Lower lobe of right lung (tissue), 2 donors: Measurements from ENCODE around the gene SLC38A8. TPM values are rescaled to one million over a fixed set of nuclear protein-coding genes. Genes with fewer than 3 reads are reported as not detected.

Experiments used
- ATAC-seq, 2 donors: fragments of 200-7000 bp; cut with Tn5 transposase; one replicate each; pipeline ENCODE4 v1.9.1; 2020 to 2022; ENCODE audit warnings: mild to moderate bottlenecking in 2 of 2, moderate library complexity in 2 of 2
- DNase-seq: peaks from one replicate; pipeline ENCODE4 v3.0.0-alpha.2; 2020
- H3K27ac ChIP-seq: fragments of 200-600 bp; one replicate; pipeline ENCODE4 v1.8.0; 2022
- H3K27me3 ChIP-seq: fragments of 200-600 bp; one replicate; pipeline ENCODE4 v1.8.0; 2022; ENCODE audit warnings: low read depth
- H3K36me3 ChIP-seq: fragments of 200-600 bp; one replicate; pipeline ENCODE4 v1.8.0; 2022; ENCODE audit warnings: mild to moderate bottlenecking
- H3K4me1 ChIP-seq: fragments of 200-600 bp; one replicate; pipeline ENCODE4 v1.8.0; 2022
- H3K4me3 ChIP-seq: fragments of 200-600 bp; one replicate; pipeline ENCODE4 v1.8.0; 2022; ENCODE audit warnings: mild to moderate bottlenecking
- H3K9me3 ChIP-seq: fragments of 200-600 bp; one replicate; pipeline ENCODE4 v1.8.0; 2022
- intact Hi-C: fragments of 100-400 bp; cut with DNase I; formaldehyde crosslinking; loops from one replicate; pipeline ENCODE4 v1.11.0; 2022
- total RNA-seq: library from RNA; stranded (reverse); fragmentation: NEBNext Ultra II Directional; extraction: Animal tissue kit (Norgen Biotek cat#: 25700); gene quantifications from one replicate; pipeline ENCODE4 v1.2.1, GENCODE V29; 2021
- TF ChIP-seq, protein P1 (sequence below): fragments of 200-600 bp; IDR thresholded peaks from one replicate; pipeline ENCODE4 v1.8.0; 2022; ENCODE audit warnings: antibody characterized with exemption, mild to moderate bottlenecking
- donor health status: DM: no; HTN: yes; CAD: no; lungs with severe emphysema.

The SLC38A8 gene
- total RNA-seq, 1 donor from 2014 or later, result not detected

DNA sequence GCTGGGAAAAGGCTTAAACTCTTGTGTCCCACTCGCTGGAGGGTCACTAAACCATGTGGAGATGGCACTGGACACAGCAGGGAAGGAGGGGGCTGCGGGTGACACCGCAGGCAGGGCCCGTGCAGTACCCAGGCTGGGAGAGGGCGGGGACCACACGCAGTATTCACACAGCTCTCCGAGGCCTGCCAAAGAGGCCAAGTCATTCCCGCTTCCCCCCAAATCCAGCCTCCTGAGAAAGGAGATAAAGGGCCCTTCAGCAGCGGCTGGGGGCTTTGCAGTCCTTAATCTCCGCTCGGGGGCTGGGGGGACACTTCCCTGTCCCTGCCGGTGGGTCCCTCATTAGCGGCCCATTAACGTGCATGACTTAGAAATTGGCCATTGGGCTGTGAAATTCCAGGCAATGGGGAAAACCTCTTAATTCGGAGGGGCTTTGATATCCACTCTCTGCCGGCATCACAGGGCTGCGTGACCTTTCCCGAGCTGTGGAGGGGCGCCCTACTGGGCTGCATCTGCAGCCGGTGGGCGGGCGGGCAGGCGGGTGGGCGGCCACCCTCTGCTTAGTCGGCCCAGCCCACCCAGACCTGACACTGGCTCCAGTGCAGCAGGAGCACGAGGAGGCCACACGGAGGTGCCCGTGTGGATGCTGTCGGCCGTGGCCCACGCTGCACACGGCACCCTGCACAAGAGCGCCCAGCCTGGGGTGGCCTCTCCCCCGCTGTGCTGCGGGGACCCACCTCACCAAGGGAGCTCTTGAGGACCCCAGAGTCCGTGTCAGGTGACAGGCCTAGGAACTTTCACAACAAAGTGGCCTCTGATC is 2.6 kb upstream of the SLC38A8 start:
- Histone ChIP-seq H3K27me3 (peaks cover 15% of the 10 kb centered on the region), H3K27ac (no peak overlapping the region), H3K36me3 (peaks cover 24% of the 10 kb centered on the region), H3K4me1 (no peaks in the 10 kb centered on the region), H3K4me3 (no peak overlapping the region), H3K9me3 (no peaks in the 10 kb centered on the region)
- intact Hi-C loops, result no loop called here
- TF ChIP-seq, protein P1, sequence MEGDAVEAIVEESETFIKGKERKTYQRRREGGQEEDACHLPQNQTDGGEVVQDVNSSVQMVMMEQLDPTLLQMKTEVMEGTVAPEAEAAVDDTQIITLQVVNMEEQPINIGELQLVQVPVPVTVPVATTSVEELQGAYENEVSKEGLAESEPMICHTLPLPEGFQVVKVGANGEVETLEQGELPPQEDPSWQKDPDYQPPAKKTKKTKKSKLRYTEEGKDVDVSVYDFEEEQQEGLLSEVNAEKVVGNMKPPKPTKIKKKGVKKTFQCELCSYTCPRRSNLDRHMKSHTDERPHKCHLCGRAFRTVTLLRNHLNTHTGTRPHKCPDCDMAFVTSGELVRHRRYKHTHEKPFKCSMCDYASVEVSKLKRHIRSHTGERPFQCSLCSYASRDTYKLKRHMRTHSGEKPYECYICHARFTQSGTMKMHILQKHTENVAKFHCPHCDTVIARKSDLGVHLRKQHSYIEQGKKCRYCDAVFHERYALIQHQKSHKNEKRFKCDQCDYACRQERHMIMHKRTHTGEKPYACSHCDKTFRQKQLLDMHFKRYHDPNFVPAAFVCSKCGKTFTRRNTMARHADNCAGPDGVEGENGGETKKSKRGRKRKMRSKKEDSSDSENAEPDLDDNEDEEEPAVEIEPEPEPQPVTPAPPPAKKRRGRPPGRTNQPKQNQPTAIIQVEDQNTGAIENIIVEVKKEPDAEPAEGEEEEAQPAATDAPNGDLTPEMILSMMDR, result no peak
- DNase-seq (peak; percentile 37), ATAC-seq (no peak)

DNA sequence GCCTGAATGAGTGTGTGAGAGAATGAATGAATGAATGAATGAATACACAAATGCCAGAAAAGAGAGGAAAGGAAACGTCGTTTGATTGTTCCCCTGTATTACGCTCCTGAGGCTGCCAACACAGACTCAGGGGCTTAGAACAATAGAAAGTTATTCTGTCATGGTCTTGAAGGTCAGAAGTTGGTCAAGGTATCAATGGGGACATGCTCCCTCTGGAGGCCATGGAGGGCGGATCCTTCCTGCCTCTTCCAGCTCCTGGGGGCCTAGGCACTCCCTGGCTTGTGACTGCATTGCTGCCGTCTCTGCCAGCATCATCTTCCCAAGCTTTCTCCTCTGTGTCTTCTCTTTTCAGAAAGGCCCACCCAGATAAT is 1.5 kb upstream of the SLC38A8 start:
- H3K4me1 ChIP-seq, result no peaks in the 10 kb centered on the region
- H3K4me3 ChIP-seq, result no peak overlapping the region
- DNase-seq (peak; percentile 21), ATAC-seq (no peak)
- intact Hi-C loops, result no loop called here
- peaks cover 13% of the 10 kb centered on the region for H3K36me3 ChIP-seq
- no peaks in the 10 kb centered on the region for H3K9me3 ChIP-seq
- H3K27me3 ChIP-seq, result peaks cover 15% of the 10 kb centered on the region
- no peak overlapping the region for H3K27ac ChIP-seq
- TF ChIP-seq, protein P1, result no peak

DNA sequence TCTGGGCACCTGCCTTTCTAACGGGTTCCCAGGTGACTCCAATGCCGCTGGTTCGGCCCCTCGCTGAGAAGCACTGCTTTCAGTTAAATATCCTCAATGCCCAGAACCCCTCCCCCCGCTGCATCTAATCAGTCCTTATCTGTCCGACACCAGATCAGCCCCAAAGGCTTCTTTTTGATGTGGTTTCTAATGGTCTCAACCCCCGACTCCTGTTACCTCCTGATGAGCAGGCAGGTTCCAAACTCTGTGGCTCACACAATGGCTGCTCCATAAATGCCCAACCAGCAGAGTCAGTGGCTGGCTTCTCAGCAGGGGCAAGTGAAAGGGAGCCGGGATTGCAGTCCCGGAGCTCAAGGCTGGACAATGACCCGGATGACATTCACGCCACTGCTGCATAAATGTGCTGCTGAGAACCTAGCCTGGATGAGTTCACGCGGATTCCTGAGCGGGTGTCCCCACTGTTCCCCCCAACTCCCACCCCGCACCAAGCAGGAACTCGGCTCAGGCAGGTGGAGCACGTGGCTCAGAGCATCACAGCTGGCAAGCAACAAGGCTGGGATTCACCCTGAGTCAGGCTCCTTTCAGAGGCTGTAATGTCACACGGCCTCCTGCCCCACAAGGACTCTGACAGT is 1.0 kb upstream of the SLC38A8 start:
- H3K4me3 ChIP-seq, result no peak overlapping the region
- ATAC-seq (no peak), DNase-seq (peak; percentile 31)
- TF ChIP-seq, protein P1, result no peak
- peaks cover 8% of the 10 kb centered on the region for H3K36me3 ChIP-seq
- H3K27me3 ChIP-seq, result peaks cover 18% of the 10 kb centered on the region
- H3K4me1 ChIP-seq, result no peaks in the 10 kb centered on the region
- no peaks in the 10 kb centered on the region for H3K9me3 ChIP-seq
- H3K27ac ChIP-seq, result no peak overlapping the region
- intact Hi-C loops, result no loop called here

DNA sequence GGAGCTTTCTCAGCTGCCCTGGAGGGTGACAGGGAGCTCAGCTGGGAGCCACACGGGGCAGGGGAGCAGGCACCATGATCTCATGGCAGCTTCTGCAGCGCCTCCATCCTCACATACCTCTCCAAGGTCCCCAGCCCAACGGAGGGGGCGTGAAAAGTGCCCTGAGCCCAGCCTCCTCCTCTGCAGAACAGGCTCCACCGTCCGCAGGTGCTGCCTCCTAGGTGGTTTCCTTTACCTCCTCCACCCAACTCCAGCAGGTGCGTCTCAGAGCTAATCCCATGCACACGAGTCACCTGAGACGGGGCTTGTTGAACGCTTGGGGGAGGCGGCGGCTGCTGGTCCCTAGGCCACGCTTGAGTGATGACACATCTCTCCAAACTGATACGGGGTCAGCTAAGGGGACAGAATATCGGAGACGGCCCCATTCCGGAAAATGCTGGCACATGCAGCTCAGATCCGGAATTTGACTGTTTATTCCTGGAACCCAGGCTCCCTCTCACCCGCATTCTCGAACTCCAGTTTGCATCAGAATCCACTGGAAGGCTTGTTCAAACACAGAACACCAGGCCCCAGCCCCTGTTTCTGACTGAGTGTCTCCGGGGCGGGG is 387 bp upstream of the SLC38A8 start:
- H3K27me3 ChIP-seq, result peaks cover 20% of the 10 kb centered on the region
- TF ChIP-seq, protein P1, result no peak
- H3K9me3 ChIP-seq, result no peaks in the 10 kb centered on the region
- DNase-seq, result peak; percentile 38
- H3K4me3 ChIP-seq, result no peak overlapping the region
- H3K36me3 ChIP-seq, result peaks cover 2% of the 10 kb centered on the region
- H3K4me1 ChIP-seq, result no peaks in the 10 kb centered on the region
- intact Hi-C loops, result no loop called here
- no peak overlapping the region for H3K27ac ChIP-seq
- ATAC-seq, result peak in 1 of 2 donors; percentile 36

DNA sequence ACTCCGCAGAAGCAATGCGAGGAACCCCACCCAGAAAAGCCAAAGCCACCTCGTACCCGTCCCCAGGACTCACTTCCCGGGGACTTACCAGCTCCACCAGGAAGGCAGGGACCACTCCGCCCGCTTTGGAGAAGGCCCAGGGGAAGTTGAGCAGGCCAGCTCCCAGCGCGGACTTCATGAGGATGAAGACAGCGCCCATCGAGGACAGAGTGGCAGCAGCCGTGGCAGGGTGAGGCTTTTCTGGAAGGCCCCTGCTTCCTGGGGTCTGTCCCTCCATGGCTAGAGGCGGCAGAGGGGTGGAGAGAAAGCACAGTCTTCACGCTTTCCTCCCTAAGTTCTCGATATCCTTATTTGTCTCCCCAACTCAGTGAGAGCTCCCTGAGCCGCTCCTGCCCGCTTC is 714 bp downstream of the SLC38A8 start:
- peak; percentile 39 for DNase-seq
- Histone ChIP-seq H3K27ac (no peak overlapping the region), H3K27me3 (peaks cover 20% of the 10 kb centered on the region), H3K9me3 (no peaks in the 10 kb centered on the region), H3K4me3 (no peak overlapping the region), H3K36me3 (no peaks in the 10 kb centered on the region), H3K4me1 (no peaks in the 10 kb centered on the region)
- TF ChIP-seq, protein P1, result no peak
- no peak for ATAC-seq
- intact Hi-C loops, result no loop called here
